Keratinocyte (primary cell): ENCODE data around the gene AMMECR1L. TPM values are rescaled to one million over a fixed set of nuclear protein-coding genes. Genes with fewer than 3 reads are reported as not detected.

Experiments used
- DNase-seq: peaks from one replicate; pipeline ENCODE4 v3.0.0-alpha.2; 2011; ENCODE audit warnings: low read depth, missing footprints, low spot score
- FAIRE-seq: peaks from 2 replicates; lab custom pipeline; 2011; peaks lifted over from hg19 to GRCh38; lab: Jason Lieb, UNC
- H2AFZ ChIP-seq: 2 replicates; pipeline ENCODE4 v1.6.0; 2012; ENCODE audit warnings: low read length, control low read depth, inconsistent platforms; ENCODE audit not compliant: control insufficient read depth
- H3K27ac ChIP-seq: 2 replicates; pipeline ENCODE4 v1.5.1; 2011; ENCODE audit warnings: low read length; ENCODE audit not compliant: control insufficient read depth, insufficient read depth
- H3K27me3 ChIP-seq: 3 replicates; pipeline ENCODE4 v1.6.0; 2011; ENCODE audit warnings: low read length; ENCODE audit not compliant: control insufficient read depth, insufficient read depth; ENCODE audit errors: extremely low read depth
- H3K36me3 ChIP-seq, 2 experiments: 2 replicates in 1 of 2; 3 replicates in 1 of 2; pipeline ENCODE4 v1.5.1; 2011; ENCODE audit warnings: low read length in 2 of 2, mild to moderate bottlenecking in 1 of 2; ENCODE audit not compliant: control insufficient read depth in 2 of 2, insufficient read depth in 2 of 2; ENCODE audit errors: extremely low read depth in 1 of 2
- H3K4me1 ChIP-seq: 3 replicates; pipeline ENCODE4 v1.5.1; 2011; ENCODE audit warnings: low read length; ENCODE audit not compliant: control insufficient read depth, insufficient read depth; ENCODE audit errors: extremely low read depth
- H3K4me2 ChIP-seq: 3 replicates; pipeline ENCODE4 v1.6.0; 2011; ENCODE audit warnings: low read depth, low read length; ENCODE audit not compliant: control insufficient read depth, insufficient read depth; ENCODE audit errors: extremely low read depth
- H3K4me3 ChIP-seq, 3 experiments: fragments of 200-600 bp in 1 of 3; sonication (generic) in 1 of 3; 2 replicates in 2 of 3; 3 replicates in 1 of 3; pipeline ENCODE4 v1.5.1; 2011 to 2016; ENCODE audit warnings: low read length in 3 of 3, mild to moderate bottlenecking in 3 of 3, control low read depth in 2 of 3, inconsistent platforms in 1 of 3, low read depth in 1 of 3, mixed read lengths in 1 of 3, mixed run types in 1 of 3, moderate library complexity in 1 of 3; ENCODE audit not compliant: control insufficient read depth in 2 of 3, insufficient read depth in 2 of 3; ENCODE audit errors: extremely low read depth in 1 of 3
- H3K79me2 ChIP-seq: 2 replicates; pipeline ENCODE4 v1.6.0; 2012; ENCODE audit warnings: low read length; ENCODE audit not compliant: control insufficient read depth, insufficient read depth
- H3K9ac ChIP-seq: 3 replicates; pipeline ENCODE4 v1.6.0; 2011; ENCODE audit warnings: low read length; ENCODE audit not compliant: control insufficient read depth, insufficient read depth; ENCODE audit errors: extremely low read depth
- H3K9me1 ChIP-seq: 3 replicates; pipeline ENCODE4 v1.6.0; 2011; ENCODE audit warnings: low read length; ENCODE audit not compliant: control insufficient read depth, insufficient read depth; ENCODE audit errors: extremely low read depth
- H3K9me3 ChIP-seq: 2 replicates; pipeline ENCODE4 v1.5.1; 2012; ENCODE audit warnings: low read depth, low read length; ENCODE audit not compliant: control insufficient read depth
- H4K20me1 ChIP-seq: 3 replicates; pipeline ENCODE4 v1.6.0; 2011; ENCODE audit warnings: low read length; ENCODE audit not compliant: control insufficient read depth, insufficient read depth; ENCODE audit errors: extremely low read depth
- EZH2 ChIP-seq: IDR thresholded peaks from one replicate; pipeline ENCODE4 v1.6.1; 2012; ENCODE audit warnings: inconsistent platforms, mild to moderate bottlenecking, low read length, moderate library complexity
- dilution Hi-C: fragments of 300-500 bp; cut with MboI; formaldehyde crosslinking; loops from one replicate; pipeline ENCODE4 v1.7.0; 2020; ENCODE audit warnings: low sequenced_read_pairs; ENCODE audit not compliant: extremely low pct_ligation_motif_present
- polyA plus RNA-seq, 5 experiments: library from polyadenylated mRNA; depleted of rRNA in 3 of 5; stranded (reverse) in 3 of 5; stranded (forward) in 1 of 5; unstranded in 1 of 5; fragments of >200 nt; gene quantifications; 1 replicate in 1 of 5; 2 replicates in 3 of 5; 3 replicates in 1 of 5; pipeline versions ENCODE4 v1.2.1 to v1.2.3, GENCODE V29; 2011 to 2012; ENCODE audit warnings: missing spikeins in 2 of 5, low read depth in 1 of 5, low replicate concordance in 1 of 5
- TF ChIP-seq, protein P1 (sequence below), 3 experiments: IDR thresholded peaks in 1 of 3; conservative IDR thresholded peaks in 1 of 3; optimal IDR thresholded peaks in 1 of 3; 2 replicates in 2 of 3; 3 replicates in 1 of 3; pipeline versions ENCODE3 to v1.5.1; 2011; ENCODE audit warnings: low read length in 3 of 3, mild to moderate bottlenecking in 3 of 3, moderate library complexity in 2 of 3, control low read depth in 1 of 3, inconsistent platforms in 1 of 3; ENCODE audit not compliant: insufficient read depth in 2 of 3; ENCODE audit errors: extremely low read depth in 1 of 3

The AMMECR1L gene
- polyA plus RNA-seq, 1 donor (not counting 4 experiments of a cell fraction or from before 2014, with no cell fraction given): 16.8 TPM

- dilution Hi-C loops: no loop called here
- FAIRE-seq (no peak), DNase-seq (no peak)
- Histone ChIP-seq H3K4me1 (no peaks in the 10 kb centered on the region), H2AFZ (no peak overlapping the region), H3K36me3 (no peaks in the 10 kb centered on the region), H3K4me3 (no peak overlapping the region), H4K20me1 (no peaks in the 10 kb centered on the region), H3K9me1 (no peaks in the 10 kb centered on the region), H3K79me2 (no peaks in the 10 kb centered on the region), H3K9me3 (no peaks in the 10 kb centered on the region), H3K27me3 (peaks cover 11% of the 10 kb centered on the region), H3K4me2 (no peak overlapping the region), H3K9ac (no peak overlapping the region), H3K27ac (no peak overlapping the region)
- no peak for TF ChIP-seq EZH2
- TF ChIP-seq, protein P1, sequence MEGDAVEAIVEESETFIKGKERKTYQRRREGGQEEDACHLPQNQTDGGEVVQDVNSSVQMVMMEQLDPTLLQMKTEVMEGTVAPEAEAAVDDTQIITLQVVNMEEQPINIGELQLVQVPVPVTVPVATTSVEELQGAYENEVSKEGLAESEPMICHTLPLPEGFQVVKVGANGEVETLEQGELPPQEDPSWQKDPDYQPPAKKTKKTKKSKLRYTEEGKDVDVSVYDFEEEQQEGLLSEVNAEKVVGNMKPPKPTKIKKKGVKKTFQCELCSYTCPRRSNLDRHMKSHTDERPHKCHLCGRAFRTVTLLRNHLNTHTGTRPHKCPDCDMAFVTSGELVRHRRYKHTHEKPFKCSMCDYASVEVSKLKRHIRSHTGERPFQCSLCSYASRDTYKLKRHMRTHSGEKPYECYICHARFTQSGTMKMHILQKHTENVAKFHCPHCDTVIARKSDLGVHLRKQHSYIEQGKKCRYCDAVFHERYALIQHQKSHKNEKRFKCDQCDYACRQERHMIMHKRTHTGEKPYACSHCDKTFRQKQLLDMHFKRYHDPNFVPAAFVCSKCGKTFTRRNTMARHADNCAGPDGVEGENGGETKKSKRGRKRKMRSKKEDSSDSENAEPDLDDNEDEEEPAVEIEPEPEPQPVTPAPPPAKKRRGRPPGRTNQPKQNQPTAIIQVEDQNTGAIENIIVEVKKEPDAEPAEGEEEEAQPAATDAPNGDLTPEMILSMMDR (optimal IDR thresholded peaks at IDR 0.05 in 1 of 3, IDR thresholded peaks at IDR 0.05 in 1 of 3, conservative IDR thresholded peaks at IDR 0.05 in 1 of 3; ENCODE audit: extremely low read depth in 1 of 3, insufficient read depth in 2 of 3, low read length in 3 of 3): no peak
Observed at GRCh38 chr2:127906206-127906926, 20.6 kb upstream of the AMMECR1L start.

GRCh38 chr2:127901339-127902056 lies 15.7 kb upstream of the AMMECR1L start:
- no peaks in the 10 kb centered on the region for H3K79me2 ChIP-seq
- H3K27me3 ChIP-seq: peaks cover 11% of the 10 kb centered on the region
- H2AFZ ChIP-seq: no peak overlapping the region
- no peaks in the 10 kb centered on the region for H3K9me1 ChIP-seq
- no peak overlapping the region for H3K27ac ChIP-seq
- dilution Hi-C loops: no loop called here
- H3K4me3 ChIP-seq: no peak overlapping the region
- no peak overlapping the region for H3K9ac ChIP-seq
- H3K36me3 ChIP-seq: no peaks in the 10 kb centered on the region
- no peaks in the 10 kb centered on the region for H3K4me1 ChIP-seq
- DNase-seq (no peak), FAIRE-seq (no peak)
- no peaks in the 10 kb centered on the region for H4K20me1 ChIP-seq
- no peak for TF ChIP-seq EZH2
- TF ChIP-seq, protein P1 (optimal IDR thresholded peaks at IDR 0.05 in 1 of 3, IDR thresholded peaks at IDR 0.05 in 1 of 3, conservative IDR thresholded peaks at IDR 0.05 in 1 of 3; ENCODE audit: extremely low read depth in 1 of 3, insufficient read depth in 2 of 3, low read length in 3 of 3): no peak
- no peak overlapping the region for H3K4me2 ChIP-seq
- no peaks in the 10 kb centered on the region for H3K9me3 ChIP-seq
